ENCODE data around the gene TRIM31.

TRIM31 gene

GRCh38 chr6:30063315-30063714 lies 49.6 kb downstream of the TRIM31 start:
- peak overlapping the region; percentile 73 to 83 (median 77) for H3K4me3 Mint-ChIP-seq
- TF ChIP-seq, protein P1, sequence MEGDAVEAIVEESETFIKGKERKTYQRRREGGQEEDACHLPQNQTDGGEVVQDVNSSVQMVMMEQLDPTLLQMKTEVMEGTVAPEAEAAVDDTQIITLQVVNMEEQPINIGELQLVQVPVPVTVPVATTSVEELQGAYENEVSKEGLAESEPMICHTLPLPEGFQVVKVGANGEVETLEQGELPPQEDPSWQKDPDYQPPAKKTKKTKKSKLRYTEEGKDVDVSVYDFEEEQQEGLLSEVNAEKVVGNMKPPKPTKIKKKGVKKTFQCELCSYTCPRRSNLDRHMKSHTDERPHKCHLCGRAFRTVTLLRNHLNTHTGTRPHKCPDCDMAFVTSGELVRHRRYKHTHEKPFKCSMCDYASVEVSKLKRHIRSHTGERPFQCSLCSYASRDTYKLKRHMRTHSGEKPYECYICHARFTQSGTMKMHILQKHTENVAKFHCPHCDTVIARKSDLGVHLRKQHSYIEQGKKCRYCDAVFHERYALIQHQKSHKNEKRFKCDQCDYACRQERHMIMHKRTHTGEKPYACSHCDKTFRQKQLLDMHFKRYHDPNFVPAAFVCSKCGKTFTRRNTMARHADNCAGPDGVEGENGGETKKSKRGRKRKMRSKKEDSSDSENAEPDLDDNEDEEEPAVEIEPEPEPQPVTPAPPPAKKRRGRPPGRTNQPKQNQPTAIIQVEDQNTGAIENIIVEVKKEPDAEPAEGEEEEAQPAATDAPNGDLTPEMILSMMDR (IDR thresholded peaks at IDR 0.05; ENCODE audit: unreplicated experiment in 3 of 3), result no peak
- peak overlapping the region in 1 of 3 experiments; percentile 43 for H3K27ac Mint-ChIP-seq
- peaks cover 21% of the 10 kb centered on the region for H3K36me3 Mint-ChIP-seq (ENCODE audit: low read depth)
- peaks cover 48% of the 10 kb centered on the region for H3K4me1 Mint-ChIP-seq
- H3K9me3 Mint-ChIP-seq, result no peaks in the 10 kb centered on the region
- peaks cover 11% of the 10 kb centered on the region for H3K27me3 Mint-ChIP-seq (ENCODE audit: low read depth)

GRCh38 chr6:30062471-30063178 lies 50.3 kb downstream of the TRIM31 start:
- Mint-ChIP-seq H3K36me3 (ENCODE audit: low read depth) (peaks cover 15% of the 10 kb centered on the region), H3K27me3 (ENCODE audit: low read depth) (peaks cover 6% of the 10 kb centered on the region)

GRCh38 chr6:30061858-30062458 lies 50.9 kb downstream of the TRIM31 start:
- peaks cover 19% of the 10 kb centered on the region for H3K36me3 Mint-ChIP-seq (ENCODE audit: low read depth)
- peaks cover 3% of the 10 kb centered on the region for H3K27me3 Mint-ChIP-seq (ENCODE audit: low read depth)
- H3K27ac Mint-ChIP-seq, result peak overlapping the region; percentile 86 to 99 (median 98)
- H3K4me1 Mint-ChIP-seq, result peaks cover 37% of the 10 kb centered on the region
- TF ChIP-seq, protein P1 (IDR thresholded peaks at IDR 0.05; ENCODE audit: unreplicated experiment in 3 of 3), result no peak
- H3K4me3 Mint-ChIP-seq, result peak overlapping the region; percentile 96 to 98 (median 97)
- no peaks in the 10 kb centered on the region for H3K9me3 Mint-ChIP-seq

More at GRCh38 chr6:30062471-30063178, 50.3 kb downstream of the TRIM31 start:
- Mint-ChIP-seq H3K4me3 (peak overlapping the region; percentile 96 to 98 (median 97)), H3K9me3 (no peaks in the 10 kb centered on the region), H3K27ac (peak overlapping the region in 2 of 3 experiments; percentile 98 to 99), H3K4me1 (peaks cover 41% of the 10 kb centered on the region)
- TF ChIP-seq, protein P1 (IDR thresholded peaks at IDR 0.05; ENCODE audit: unreplicated experiment in 3 of 3), result no peak

DNA sequence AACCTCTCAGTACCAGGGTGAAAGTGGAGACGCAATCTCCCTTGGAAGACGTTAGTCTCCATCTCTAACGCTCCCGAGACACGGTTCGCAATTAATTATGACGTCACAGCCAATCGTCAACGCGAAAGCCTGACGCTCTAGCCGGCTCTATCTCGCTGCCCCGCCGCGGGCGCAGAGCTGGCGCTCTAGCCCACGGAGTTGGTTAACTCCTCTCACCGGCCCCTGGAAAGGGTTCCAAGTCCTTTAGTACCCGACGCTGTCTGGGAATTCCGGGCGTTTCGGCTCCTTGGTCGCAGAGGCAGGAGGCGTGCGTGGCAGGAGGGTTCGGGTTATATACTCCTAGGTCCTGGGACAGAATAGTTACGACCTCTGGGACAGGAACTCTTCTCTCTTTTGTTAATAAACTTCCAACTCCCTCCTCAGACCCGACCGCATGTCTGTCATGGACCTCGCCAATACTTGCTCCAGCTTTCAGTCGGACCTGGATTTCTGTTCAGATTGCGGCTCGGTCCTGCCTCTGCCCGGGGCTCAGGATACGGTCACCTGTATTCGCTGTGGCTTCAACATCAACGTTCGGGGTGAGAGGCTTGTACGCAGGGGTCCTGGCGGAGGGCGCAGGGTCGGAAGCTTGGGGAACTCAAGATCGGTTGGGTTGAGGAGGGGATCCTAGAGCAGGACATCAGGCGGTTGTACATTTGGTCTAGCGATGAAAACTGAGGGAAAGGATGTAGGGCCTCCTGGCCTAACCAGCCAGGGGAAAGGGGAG lies 51.6 kb downstream of the TRIM31 start, which contains the start of gene POLR1H:
Gene POLR1H (plus strand): TSS at position 174 of the 766 bp plus-strand sequence. CDS start 260 bp downstream, at position 434.
- Mint-ChIP-seq H3K27ac (peak within 1 kb of the TSS; percentile 86 to 99 (median 98)), H3K27me3 (ENCODE audit: low read depth) (peaks cover 3% of the 10 kb centered on the region)

DNA sequence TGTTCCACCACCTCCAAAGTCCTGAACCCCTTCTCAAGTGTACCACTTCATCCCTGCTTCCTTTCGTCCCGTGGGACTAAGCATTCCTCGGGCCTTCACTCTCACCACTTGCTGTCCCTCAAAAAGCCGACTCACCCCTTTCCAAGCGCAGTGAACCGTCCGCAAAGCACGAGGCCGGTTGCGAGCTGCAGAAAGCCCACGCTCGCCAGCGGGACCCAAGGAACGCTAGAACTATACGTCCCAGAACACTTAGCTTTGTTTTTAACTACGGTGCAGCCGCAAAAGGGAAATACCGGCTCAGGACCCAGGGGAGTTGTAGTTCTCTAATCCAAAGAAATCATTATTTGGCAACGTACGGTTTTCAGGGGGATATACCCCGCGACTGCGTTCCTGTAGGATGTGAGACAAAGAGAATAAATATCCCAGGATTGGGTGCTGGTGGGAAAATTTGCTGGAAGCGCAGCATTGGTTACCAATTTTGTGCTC lies 52.2 kb downstream of the TRIM31 start:
- Mint-ChIP-seq H3K4me1 (peaks cover 25% of the 10 kb centered on the region), H3K36me3 (ENCODE audit: low read depth) (peaks cover 20% of the 10 kb centered on the region), H3K27me3 (ENCODE audit: low read depth) (peaks cover 3% of the 10 kb centered on the region), H3K4me3 (peak overlapping the region; percentile 96 to 98 (median 97)), H3K27ac (peak overlapping the region; percentile 86 to 99 (median 98)), H3K9me3 (no peaks in the 10 kb centered on the region)
- TF ChIP-seq, protein P1 (IDR thresholded peaks at IDR 0.05; ENCODE audit: unreplicated experiment in 3 of 3), result no peak

More for the DNA sequence above, 51.6 kb downstream of the TRIM31 start, which contains the start of gene POLR1H:
- Mint-ChIP-seq H3K4me1 (peaks cover 31% of the 10 kb centered on the region), H3K4me3 (peak within 1 kb of the TSS; percentile 96 to 98 (median 97)), H3K36me3 (ENCODE audit: low read depth) (peaks cover 20% of the 10 kb centered on the region), H3K9me3 (no peaks in the 10 kb centered on the region)
- TF ChIP-seq, protein P1 (IDR thresholded peaks at IDR 0.05; ENCODE audit: unreplicated experiment in 3 of 3), result no peak

All from nephron (organoid).